ENCODE data around the gene LRP8.

- TF ChIP-seq EZH2 (IDR thresholded peaks at IDR 0.05; ENCODE audit: insufficient read depth, low read length) (no peak), CTCF (IDR thresholded peaks at IDR 0.05; ENCODE audit: insufficient read depth, low read depth, low read length) (no peak)
Measured at GRCh38 chr1:53264048-53264447, 63.8 kb downstream of the LRP8 start.

All from astrocyte (in vitro differentiated cells and primary cell).